NT2/D1 (cell line): ENCODE data around the gene GPR158.

Source experiments
- SUZ12 ChIP-seq: IDR thresholded peaks from 2 replicates; pipeline ENCODE4 v1.6.1; 2011; ENCODE audit not compliant: insufficient read length, insufficient read depth; ENCODE audit errors: extremely low read depth
- YY1 ChIP-seq: IDR thresholded peaks from 2 replicates; pipeline ENCODE4 v1.6.1; 2011; ENCODE audit not compliant: insufficient read length, insufficient read depth
- ZNF274 ChIP-seq: IDR thresholded peaks from 2 replicates; pipeline ENCODE4 v1.6.1; 2011; ENCODE audit warnings: mild to moderate bottlenecking, low read depth, low read length

DNA sequence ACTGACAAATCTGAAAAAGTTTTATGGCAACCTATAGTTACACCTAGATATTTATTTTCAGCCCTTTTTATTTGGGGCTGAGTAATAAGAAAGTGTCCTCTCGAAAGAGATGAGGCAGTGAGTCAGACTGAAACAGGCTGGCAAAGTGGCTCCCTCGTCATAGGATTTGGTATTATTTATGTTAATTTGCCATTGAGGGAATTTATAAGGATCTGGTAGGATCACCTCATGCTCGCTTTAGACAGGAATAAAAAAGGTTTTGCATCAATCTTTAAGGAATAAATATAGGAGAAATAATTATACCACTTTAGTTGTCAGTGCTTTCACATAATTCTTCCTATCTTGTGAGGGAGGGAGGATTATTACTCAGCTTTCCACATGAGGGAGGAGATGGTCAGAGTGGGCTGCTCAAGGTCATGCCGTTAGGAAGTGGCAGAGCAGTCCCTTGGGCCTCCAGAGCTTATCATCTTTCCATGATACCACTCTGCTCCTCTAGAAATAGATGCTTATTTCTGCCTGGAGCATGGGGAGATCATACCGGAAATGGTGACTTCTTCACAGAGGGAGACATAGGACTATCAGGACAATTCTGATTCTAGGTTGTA, 356.8 kb downstream of the GPR158 start:
- TF ChIP-seq SUZ12 (no peak), YY1 (no peak), ZNF274 (no peak)
